Dendritic cell treated with granulocyte-macrophage colony-stimulating factor and Interleukin-4, amounts not matched to agents 40 ng/mL and 50 ng/mL, for 4 days (primary cell): Measurements from ENCODE around the gene ULK2.

Experiments
- H3K27ac Mint-ChIP-seq: one replicate; pipeline ENCODE4 v1.8.0; 2022; ENCODE audit warnings: mild to moderate bottlenecking, mixed read lengths
- H3K27me3 Mint-ChIP-seq: one replicate; pipeline ENCODE4 v1.8.0; 2022; ENCODE audit warnings: mild to moderate bottlenecking, mixed read lengths
- H3K36me3 Mint-ChIP-seq: one replicate; pipeline ENCODE4 v1.8.0; 2022; ENCODE audit warnings: low read depth, mixed read lengths
- H3K4me1 Mint-ChIP-seq: one replicate; pipeline ENCODE4 v1.8.0; 2022; ENCODE audit warnings: low read depth, mixed read lengths
- H3K4me3 Mint-ChIP-seq: one replicate; pipeline ENCODE4 v1.8.0; 2022; ENCODE audit warnings: mild to moderate bottlenecking, moderate library complexity, mixed read lengths
- H3K9me3 Mint-ChIP-seq: one replicate; pipeline ENCODE4 v1.8.0; 2022; ENCODE audit warnings: mixed read lengths
- intact Hi-C: fragments of 100-400 bp; cut with micrococcal nuclease; formaldehyde crosslinking; loops from one replicate; pipeline ENCODE4 v1.15.0; 2022

Gene ULK2

DNA sequence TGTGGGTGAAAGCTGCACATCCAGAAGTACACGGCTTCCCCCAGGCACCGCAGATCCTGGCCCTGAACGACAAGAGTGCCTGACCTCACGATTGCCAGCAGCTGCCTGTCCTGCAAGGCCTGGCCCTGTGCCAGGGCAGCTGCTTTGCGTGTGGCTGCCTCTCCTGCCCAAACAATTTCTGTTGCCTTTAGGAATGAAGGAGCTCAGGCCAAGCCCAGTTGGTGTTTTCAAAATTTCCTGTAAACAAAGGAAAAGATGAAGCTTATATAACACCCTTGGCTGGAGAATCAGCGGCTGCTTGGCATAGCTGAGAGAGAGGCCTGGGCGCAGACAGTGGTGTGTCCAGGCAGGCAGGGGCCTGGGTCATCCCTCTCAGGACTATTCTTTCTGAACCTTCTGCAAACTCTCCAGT, 139.6 kb downstream of the ULK2 start:
- Mint-ChIP-seq H3K4me1 (peaks cover 63% of the 10 kb centered on the region), H3K9me3 (no peaks in the 10 kb centered on the region), H3K27me3 (peaks cover 2% of the 10 kb centered on the region), H3K4me3 (no peak overlapping the region), H3K27ac (peak overlapping the region; percentile 63), H3K36me3 (no peaks in the 10 kb centered on the region)
- intact Hi-C loops: no loop called here

DNA sequence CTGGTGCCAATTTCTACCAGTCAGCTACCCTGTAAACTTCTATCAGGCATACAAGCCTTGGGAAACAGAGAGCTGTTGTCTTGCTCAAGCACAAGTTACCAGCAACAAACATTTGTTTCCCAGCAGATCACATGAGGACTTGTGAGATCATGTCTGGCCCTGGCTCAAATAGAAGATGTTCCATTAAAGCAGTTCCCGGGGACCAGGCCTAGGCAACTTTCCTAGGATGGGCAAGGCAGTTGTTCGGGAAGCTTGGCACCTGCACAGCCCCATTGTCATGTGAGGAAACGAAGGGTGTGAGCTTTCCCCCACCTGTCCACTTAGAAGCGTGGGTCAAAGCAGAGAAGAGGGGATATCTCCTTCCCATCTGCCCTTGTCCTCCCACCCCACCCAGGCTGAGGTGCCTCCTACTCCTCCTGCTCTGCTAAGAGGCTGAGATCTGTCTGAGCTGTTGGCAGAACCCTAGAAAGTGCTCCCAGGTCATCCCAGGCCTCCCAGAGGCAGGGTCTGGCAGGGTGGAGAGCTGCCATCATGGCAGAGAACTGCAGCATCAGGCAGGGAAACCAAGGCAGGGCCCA, 140.1 kb downstream of the ULK2 start:
- peaks cover 63% of the 10 kb centered on the region for H3K4me1 Mint-ChIP-seq
- H3K9me3 Mint-ChIP-seq: no peaks in the 10 kb centered on the region
- H3K27me3 Mint-ChIP-seq: peaks cover 2% of the 10 kb centered on the region
- intact Hi-C loops: no loop called here
- no peak overlapping the region for H3K4me3 Mint-ChIP-seq
- H3K36me3 Mint-ChIP-seq: no peaks in the 10 kb centered on the region
- H3K27ac Mint-ChIP-seq: peak overlapping the region; percentile 63

DNA sequence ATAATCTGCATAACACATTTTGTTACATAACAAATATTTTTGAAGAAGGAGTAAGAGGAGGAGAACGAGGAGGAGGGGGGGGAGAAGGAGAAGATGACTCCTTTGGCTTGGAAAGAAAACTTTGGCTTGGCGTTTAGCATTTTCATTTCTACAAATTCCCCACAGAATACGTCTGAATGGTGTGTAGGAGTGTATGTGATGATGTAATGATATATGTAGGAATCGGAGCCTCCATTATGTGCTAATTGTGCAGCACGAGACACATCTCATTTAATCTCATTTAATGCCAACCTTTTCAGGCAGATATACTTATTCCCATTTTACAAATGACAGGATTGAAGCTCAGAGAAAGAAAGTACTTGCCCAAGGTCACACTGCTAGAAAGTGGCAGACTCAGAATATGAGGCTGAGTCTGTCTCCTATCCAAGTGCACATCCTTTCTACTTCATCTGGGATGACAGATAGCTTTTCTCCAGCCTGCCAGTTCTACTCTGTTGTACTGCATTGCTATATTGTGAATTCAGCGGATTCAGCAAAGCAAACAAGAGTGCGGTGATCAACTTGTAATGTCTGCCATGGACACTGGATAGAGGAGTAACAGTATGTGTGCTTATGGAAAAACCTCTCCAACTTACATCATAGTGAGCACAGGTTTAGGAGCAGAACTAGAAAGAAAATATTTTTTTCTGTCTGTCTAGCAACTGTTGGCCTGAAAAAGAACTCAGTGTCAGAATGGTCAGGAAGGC, 140.9 kb downstream of the ULK2 start:
- H3K9me3 Mint-ChIP-seq: no peaks in the 10 kb centered on the region
- H3K27ac Mint-ChIP-seq: peak overlapping the region; percentile 63
- no peaks in the 10 kb centered on the region for H3K36me3 Mint-ChIP-seq
- H3K4me1 Mint-ChIP-seq: peaks cover 62% of the 10 kb centered on the region
- intact Hi-C loops: no loop called here
- peaks cover 4% of the 10 kb centered on the region for H3K27me3 Mint-ChIP-seq
- no peak overlapping the region for H3K4me3 Mint-ChIP-seq

DNA sequence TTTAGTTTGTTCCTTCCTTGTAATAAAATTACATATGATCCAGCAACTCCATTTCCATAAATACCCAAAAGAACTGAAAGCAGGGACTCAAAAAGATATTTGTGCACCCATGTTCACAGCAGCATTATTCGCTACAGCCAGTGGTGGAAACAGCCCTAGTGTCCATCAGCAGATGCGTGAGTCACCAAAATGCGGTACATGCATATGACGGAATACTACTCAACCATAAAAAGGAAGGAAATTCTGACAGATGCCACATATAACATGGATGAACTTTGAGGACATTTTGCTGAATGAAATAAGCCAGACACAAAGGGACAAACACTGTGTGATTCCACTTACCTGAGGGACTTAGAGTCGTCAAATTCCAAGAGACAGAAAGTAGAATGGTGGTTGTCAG, 142.2 kb downstream of the ULK2 start:
- Mint-ChIP-seq H3K36me3 (no peaks in the 10 kb centered on the region), H3K9me3 (no peaks in the 10 kb centered on the region), H3K4me3 (peak overlapping the region; percentile 57), H3K27ac (peak overlapping the region; percentile 87), H3K4me1 (peaks cover 57% of the 10 kb centered on the region), H3K27me3 (peaks cover 3% of the 10 kb centered on the region)
- intact Hi-C loops: no loop called here

DNA sequence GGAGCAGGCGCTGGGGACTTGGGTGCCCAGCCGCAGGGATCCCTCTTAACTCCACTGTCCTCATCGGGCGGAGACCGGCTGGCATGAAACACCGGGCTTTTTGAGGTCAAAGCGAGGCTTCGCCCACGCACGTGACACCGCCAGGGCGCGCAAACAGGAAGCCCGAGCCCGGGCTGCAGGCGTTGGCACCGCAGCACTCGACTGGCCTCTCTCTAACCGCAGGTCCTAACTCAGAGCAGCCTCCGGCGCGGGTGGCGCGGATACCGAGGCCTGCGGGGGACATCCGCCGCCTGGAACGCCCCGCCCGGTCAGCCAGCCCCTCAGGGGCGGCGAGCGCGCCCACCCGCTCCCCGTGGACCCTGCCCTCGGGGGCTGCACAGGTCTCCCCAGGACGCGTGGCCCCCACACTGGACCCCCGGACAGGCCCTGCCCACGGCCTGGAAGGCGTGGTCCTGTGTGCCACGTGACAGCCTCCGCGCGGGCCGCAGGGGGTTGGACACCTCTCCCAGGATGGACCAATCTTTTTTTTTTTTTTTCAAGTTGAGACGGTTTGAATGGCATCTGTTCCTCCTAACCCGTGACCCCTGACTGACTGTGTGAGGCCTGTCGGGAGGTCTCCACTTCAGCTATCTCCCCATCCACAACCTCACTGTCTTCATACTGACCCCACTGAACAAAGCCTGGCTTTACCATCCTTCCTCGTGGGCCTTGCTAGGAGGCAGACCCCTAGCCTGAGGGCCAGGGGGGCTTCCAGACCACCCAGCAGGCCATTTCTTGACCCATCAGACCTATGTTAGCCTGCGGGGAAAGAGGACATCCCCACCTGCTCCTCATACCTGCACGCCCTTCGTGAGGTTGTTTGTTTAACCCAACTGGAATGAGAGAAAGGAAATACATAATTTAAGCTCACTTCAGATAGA, 143.0 kb downstream of the ULK2 start:
- peak overlapping the region; percentile 57 for H3K4me3 Mint-ChIP-seq
- H3K9me3 Mint-ChIP-seq: no peaks in the 10 kb centered on the region
- H3K27ac Mint-ChIP-seq: peak overlapping the region; percentile 87
- intact Hi-C loops: no loop called here
- H3K27me3 Mint-ChIP-seq: peaks cover 4% of the 10 kb centered on the region
- no peaks in the 10 kb centered on the region for H3K36me3 Mint-ChIP-seq
- peaks cover 58% of the 10 kb centered on the region for H3K4me1 Mint-ChIP-seq

DNA sequence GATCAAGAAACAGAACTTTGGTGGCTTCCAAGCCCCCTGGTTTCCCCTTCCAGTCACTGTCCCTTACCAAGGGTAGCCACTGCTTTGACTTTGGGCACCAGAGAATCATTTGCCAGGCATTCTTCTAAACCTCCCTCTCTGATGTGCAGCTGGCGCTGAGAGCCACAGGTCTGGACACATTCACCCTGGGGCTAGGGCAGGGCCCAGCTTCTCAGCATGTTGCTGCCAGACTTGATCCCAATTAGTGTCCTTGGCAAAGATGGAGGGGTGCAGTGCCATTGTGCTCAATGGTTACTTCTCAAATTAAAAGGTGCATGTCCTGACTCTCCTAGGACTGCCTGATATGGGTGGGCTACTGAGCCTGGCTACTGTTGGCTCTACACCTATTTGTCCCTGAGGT, 143.8 kb downstream of the ULK2 start:
- peak overlapping the region; percentile 87 for H3K27ac Mint-ChIP-seq
- no peaks in the 10 kb centered on the region for H3K9me3 Mint-ChIP-seq
- no peaks in the 10 kb centered on the region for H3K36me3 Mint-ChIP-seq
- peaks cover 54% of the 10 kb centered on the region for H3K4me1 Mint-ChIP-seq
- intact Hi-C loops: no loop called here
- H3K27me3 Mint-ChIP-seq: peaks cover 4% of the 10 kb centered on the region
- peak overlapping the region; percentile 23 for H3K4me3 Mint-ChIP-seq
